IPS-NIHi7 (cell line): ENCODE measurements around the gene LRRK1.

Experiments used
- DNase-seq: peaks from one replicate; pipeline ENCODE4 v3.0.0; 2012; ENCODE audit warnings: mixed read lengths; ENCODE audit errors: extremely low spot score

The LRRK1 gene

GRCh38 chr15:101056366-101057334, 137.5 kb downstream of the LRRK1 start:
- DNase-seq, result no peak

GRCh38 chr15:101057841-101058407, 138.8 kb downstream of the LRRK1 start:
- no peak for DNase-seq

DNA sequence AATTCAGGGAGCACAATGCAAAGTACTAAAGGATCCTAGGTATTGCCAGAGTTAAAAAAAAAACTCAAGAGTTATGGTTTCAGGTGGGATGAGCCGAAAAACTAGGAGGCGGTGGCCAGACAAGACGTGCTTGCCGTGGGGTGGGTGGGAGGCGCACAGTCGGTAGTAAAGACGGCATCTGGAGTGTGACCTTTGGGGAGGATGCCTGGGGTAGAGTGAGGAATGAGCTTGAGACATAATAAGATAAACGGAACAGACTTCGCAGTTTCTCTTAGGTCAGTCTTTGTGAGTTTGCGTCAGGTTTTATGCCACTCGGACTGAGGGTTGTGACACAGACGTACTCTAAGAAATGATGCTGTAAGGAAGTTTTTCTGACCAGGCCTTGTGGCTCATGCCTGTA, 139.6 kb downstream of the LRRK1 start:
- no peak for DNase-seq

DNA sequence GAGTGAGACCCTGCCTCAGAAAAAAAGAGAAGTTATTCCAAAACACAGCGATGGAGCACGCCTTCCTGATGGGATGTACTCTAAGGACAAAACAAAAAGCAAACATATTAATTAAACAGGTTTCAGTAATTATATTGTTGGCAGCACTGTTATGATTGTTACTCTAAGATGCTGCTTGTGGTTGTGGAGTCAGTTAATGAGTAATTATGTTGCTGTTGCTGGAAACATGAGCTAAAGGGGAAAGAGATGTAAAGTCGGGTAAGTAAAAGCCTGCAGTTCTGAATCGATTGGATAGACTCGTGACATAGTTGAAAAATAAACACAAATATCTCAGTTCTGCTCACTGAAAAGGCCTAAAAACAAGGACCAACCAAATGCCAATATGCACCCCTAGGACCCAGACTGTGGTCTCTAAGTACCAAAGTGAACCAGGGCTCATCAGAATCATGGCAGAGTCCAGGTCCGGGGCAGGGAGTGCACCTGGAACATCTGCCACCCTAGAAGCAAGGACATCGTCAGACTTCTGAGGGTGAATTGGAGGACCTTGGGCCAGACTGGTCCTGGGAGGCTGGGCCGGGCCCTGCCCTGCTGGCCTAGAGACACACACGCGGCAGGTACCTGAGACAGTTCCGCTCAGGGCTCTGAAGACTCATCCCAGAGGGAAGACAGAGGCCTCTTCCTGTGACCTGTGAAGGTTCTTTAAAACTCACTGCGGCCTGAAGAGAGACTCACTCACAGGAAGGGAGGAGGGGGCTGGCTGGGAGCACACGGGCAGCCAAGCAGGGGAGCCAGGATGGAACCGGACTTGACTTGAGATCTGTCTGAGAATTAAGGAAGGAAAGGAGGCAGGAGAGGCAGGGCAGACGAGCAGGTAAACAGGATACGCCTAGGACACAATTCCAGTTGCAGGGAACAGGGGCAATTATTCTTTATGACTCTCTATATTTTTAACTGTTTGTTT, 140.5 kb downstream of the LRRK1 start:
- DNase-seq, result no peak

DNA sequence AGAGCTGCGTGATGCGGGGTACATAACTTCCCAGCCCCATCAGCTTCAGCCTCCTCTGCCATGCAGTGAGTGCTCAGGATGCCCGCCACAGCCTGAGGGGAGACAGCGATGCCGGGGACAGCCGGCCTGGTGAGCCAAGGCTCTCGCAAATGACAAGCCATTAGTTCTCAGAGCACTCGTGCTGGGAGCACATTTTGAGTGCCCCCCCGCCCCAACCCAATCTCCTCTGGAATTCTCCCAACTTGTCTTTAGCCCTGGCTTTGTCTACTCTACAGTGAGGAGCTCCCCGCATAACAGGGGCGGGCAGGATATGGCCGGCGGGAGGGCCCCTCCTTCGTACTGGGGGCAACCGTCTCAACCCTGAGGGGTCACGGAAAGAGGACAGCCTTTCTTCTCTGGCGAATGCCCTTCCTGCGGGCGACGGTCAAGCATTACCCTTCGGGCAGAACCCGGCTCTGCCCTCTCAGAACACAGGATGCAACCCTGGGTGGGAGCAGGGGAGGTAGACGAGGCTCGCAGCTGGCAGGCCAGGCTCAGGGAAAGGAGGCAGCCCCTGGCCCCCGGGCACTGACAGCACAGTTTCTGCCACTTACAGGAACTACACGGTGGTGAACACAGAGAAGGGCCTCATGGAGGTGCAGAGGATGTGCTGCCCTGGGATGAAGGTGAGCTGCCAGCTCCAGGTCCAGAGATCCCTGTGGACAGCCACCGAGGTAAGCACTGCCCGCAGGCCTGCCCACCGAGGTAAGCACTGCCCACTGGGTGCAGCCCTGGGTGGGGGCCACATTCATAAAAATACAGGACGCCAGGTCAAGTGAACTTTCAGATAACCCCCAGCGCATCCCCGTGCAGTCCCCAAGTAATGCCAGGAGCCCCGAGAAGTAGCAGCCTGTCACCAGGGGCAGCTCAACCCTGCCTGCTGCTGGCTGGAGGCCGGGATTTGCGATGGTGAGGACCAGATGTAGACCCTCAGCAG, 141.7 kb downstream of the LRRK1 start:
- no peak for DNase-seq

GRCh38 chr15:101062063-101062462, 142.9 kb downstream of the LRRK1 start:
- no peak for DNase-seq

DNA sequence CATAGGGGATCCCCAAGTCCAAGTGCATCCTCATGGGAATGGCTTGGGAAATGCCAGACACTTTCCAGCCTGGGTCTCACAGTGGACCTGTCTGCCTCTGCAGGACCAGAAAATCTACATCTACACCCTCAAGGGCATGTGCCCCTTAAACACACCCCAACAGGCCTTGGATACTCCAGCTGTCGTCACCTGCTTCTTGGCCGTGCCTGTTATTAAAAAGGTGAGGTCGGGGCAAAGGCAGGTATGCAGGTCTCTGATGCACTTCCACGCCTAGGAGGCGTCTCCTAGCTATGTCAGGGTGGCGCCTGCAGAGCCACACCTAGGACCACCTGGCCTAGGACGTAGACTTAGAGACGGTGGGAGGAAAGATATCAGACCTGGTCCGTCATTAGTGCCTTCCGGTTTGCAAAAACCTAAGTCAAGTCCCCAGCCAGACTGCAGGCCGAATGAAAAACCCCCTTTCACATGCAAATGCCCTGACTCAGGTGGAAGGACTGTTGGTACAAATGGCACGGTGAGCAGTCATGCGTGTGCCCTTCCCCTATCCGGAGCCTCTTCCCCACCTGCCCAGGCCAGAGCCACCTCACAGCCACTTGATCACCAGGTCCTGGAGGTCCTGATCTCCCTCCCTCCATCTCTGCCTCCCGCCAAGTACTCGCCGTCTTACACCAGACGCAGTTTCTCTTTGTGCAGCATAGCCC, 143.5 kb downstream of the LRRK1 start:
- DNase-seq, result no peak

- DNase-seq, result no peak
Measured at GRCh38 chr15:101063212-101063611, 144.1 kb downstream of the LRRK1 start.

- no peak for DNase-seq
Measured at GRCh38 chr15:101063891-101064794, 145.0 kb downstream of the LRRK1 start.

DNA sequence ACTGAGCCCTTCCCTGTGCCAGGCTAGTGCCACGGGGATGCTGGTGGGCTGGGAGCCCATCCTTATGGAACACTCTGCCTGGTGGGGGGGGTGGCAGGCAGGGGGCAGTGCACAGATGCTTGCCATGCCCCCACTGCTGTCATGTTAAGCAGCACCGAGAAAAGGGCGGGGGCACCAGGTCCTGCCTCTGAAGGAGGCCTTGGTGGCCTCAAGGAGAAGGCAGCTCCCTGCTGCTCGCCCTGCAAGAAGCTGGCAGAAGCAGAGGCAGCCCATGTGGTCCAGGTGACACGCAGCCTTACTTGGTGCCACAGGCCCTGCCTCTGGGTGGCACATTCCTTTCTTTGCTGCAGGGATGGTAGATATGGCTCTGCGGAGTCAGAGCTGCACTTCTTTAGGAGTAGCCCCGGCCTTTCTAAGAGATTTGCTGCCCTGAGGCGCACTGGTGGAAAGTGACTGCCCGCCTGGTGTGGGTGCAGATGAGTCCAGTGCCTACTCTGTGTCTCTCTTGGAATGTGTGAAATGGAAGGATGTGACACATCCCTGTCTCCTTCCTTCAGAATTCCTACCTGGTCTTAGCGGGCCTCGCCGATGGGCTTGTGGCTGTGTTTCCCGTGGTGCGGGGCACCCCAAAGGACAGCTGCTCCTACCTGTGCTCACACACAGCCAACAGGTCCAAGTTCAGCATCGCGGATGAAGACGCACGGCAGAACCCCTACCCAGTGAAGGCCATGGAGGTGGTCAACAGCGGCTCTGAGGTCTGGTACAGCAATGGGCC, 145.8 kb downstream of the LRRK1 start:
- DNase-seq, result no peak

DNA sequence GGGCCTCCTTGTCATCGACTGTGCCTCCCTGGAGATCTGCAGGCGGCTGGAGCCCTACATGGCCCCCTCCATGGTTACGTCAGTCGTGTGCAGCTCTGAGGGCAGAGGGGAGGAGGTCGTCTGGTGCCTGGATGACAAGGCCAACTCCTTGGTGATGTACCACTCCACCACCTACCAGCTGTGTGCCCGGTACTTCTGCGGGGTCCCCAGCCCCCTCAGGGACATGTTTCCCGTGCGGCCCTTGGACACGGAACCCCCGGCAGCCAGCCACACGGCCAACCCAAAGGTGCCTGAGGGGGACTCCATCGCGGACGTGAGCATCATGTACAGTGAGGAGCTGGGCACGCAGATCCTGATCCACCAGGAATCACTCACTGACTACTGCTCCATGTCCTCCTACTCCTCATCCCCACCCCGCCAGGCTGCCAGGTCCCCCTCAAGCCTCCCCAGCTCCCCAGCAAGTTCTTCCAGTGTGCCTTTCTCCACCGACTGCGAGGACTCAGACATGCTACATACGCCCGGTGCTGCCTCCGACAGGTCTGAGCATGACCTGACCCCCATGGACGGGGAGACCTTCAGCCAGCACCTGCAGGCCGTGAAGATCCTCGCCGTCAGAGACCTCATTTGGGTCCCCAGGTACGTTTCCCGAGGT, 146.5 kb downstream of the LRRK1 start:
- DNase-seq, result no peak

DNA sequence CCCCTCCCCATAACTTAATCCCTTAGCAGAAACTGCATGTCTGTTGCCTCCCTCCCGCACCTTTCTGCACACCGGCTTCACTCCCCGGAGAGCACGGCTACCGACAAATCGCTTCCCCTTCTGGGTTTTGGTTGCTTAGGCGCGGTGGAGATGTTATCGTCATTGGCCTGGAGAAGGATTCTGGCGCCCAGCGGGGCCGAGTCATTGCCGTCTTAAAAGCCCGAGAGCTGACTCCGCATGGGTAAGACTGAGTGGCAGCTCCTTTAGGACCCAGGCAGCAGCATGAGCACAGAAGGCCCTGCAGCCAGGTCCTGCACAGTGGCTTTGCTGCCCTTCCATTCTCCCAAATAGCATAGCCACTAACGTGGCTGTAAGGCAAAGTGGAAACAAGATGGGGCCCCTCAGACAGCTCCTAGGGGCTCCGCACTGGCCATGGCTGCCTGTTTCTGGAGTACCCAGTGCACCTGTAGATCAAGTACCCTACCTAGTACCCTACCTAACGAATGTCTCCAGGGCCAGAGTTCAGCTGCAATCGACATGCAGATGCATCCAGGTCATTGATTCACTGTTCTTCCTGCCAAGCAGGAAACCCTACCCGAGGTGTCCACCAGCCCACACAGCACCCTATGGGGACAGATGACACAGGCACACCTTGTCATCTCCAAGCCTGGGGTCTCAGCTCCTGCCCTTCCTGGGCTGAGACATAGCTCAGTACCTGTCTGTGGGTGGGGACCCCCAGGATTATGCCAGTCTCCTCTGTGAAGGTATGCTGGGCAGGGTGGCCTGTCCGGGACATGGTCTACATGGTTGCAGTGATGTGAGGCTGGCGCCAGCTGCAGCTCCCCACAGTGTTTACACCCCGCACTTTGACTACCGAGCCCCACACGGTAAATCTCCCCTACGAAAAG, 147.6 kb downstream of the LRRK1 start:
- no peak for DNase-seq

DNA sequence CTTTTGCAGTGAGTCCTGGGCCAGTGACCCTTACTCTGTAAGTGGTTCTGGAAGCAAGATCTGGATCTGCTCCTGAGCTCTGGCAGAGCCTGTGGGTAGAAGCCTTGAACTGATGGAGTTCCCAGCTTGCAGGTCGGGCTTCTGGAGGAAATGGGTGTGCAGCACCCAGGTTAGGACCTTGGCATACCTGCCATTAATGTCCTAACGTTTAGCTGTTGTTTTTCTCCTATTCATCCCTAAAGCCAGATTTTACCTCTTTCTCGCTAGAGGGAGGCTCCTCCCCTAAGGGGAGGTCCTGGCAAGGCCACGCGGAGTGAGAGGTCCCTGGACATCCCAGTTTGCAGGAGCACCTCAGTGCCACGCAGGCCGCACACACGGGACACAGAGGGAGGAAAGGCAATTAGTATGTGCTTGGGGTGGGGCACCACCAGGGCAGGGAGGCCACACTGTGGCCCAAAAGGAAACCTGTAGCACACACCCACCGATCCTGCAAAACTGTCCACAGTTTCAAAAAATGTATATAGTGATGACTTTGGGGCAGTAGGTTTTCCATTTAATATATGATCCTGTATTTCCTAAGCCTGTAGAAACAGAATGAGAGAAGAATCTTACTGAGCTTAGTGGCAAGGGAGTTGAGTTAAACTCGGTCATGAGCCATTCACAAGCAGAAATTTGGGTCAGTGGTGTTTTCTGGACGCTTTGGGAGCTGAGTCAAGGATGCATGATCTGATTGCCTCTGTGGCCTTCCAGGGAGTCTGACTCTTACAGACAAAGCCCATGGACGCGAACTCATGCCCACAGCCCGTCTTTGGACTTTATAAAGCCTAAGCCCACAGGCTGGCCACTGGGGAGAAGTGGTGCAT, 148.7 kb downstream of the LRRK1 start:
- DNase-seq, result no peak

DNA sequence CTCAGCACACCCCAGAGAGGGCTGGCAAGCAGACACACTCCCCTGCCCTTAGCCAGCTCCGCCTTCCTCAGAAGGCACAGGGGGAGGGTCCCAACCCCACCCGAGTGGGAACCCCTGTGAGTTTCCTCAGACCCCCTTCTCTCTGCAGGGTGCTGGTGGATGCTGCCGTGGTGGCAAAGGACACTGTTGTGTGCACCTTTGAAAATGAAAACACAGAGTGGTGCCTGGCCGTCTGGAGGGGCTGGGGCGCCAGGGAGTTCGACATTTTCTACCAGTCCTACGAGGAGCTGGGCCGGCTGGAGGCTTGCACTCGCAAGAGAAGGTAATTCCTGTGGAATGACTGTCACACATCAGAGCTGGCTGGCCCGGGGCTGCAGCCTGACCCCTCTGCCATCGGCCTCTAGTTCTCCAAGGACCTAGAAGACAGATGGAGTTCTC, 149.4 kb downstream of the LRRK1 start:
- DNase-seq, result no peak

- DNase-seq, result peak; percentile 89
Measured at GRCh38 chr15:101068961-101069653, 149.9 kb downstream of the LRRK1 start.
